HPDE6-E6E7 (cell line): ENCODE data around the gene TIGD4.
A peak's percentile ranks its signal among the peaks of the same experiment; 100 is the strongest.

Experiments
- DNase-seq: peaks from one replicate; pipeline ENCODE4 v3.0.0; 2011; ENCODE audit warnings: missing footprints; ENCODE audit errors: extremely low spot score

TIGD4 gene

DNA sequence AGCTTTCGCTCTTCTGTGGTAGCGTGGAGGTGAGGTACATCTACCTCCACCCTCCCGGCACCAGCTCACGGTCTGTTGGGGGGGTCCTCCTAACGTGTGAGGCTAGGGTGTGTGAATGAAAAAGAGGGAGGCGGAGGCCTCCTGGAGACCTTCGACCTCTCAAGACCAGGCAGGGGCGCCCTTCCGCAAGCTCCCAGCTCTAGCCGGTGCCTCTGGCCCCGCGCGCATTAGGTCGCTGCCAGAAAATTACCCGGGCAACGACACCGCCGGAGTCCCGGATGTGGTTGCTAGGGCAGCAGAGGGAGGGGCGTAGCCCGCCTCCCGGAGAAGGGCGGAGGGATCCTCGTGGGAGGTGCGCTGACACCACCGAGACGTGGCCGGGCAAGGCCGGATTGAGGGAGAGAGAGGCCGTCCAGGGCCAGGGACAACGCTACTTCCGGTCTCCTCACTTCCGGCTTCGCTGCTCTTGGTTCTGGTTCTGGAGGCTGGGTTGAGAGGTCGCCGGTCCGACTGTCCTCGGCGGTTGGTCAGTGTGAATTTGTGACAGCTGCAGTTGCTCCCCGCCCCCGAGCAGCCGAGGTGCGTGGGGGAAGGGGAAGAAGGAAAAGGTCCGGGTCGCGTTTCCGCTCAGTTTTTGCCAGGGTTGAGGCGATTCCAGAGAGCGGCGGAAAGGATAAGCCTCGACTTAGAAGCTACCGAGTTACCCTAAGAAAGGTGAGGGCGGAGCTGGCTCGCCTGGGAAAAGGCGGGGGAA, at the start of gene TIGD4, which contains the start of gene ARFIP1:
TIGD4 (minus strand) TSS at position 218 of the 754 bp plus-strand sequence. CDS start 8,726 bp downstream, outside the sequence.
ARFIP1 (plus strand) TSS at position 442 of the 754 bp plus-strand sequence. CDS start 49,680 bp downstream, outside the sequence.
- peak; percentile 98 for DNase-seq

- no peak for DNase-seq
These were observed 48.6 kb upstream of the TIGD4 start for GRCh38 chr4:152828122-152828521.

GRCh38 chr4:152825336-152825735, 45.8 kb upstream of the TIGD4 start:
- DNase-seq = no peak

DNA sequence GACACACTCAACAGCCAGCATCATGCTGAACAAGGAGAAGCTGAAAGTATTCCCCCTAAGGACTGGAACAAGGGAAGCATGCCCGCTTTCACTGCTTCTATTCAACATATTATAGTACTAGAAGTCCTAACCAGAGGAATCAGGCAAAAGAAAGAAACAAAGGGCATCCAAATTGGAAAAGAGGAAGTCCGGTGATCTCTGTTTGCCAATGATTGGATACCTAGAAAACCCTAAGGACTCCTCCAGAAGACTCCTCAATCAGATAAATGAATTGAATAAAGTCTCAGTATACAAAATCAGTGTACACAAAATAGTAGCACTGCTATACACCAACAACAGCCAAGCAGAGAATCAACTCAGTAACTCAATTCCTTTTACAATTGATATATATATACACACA, 45.0 kb upstream of the TIGD4 start:
- no peak for DNase-seq

- no peak for DNase-seq
These were observed 42.8 kb upstream of the TIGD4 start for GRCh38 chr4:152822323-152822722.

DNA sequence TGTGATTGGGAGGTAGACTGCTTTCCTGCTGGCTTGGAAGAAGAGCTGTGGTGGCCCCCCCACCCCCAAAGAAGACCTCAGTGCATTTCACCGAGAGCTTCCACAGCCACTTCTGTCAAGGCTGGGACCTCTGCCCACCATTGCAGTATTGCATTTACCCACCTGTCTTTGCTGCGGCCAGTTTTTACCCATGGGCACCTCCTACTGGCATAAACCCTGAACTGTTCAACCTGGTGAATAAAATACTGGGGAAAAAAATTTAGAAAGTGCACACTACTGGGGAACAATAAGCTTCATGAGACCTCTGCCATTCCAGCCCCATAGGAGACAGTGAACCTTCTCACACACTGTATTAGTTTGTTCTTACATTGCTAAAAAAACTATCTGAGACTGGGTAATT, 40.5 kb upstream of the TIGD4 start:
- DNase-seq = no peak

DNA sequence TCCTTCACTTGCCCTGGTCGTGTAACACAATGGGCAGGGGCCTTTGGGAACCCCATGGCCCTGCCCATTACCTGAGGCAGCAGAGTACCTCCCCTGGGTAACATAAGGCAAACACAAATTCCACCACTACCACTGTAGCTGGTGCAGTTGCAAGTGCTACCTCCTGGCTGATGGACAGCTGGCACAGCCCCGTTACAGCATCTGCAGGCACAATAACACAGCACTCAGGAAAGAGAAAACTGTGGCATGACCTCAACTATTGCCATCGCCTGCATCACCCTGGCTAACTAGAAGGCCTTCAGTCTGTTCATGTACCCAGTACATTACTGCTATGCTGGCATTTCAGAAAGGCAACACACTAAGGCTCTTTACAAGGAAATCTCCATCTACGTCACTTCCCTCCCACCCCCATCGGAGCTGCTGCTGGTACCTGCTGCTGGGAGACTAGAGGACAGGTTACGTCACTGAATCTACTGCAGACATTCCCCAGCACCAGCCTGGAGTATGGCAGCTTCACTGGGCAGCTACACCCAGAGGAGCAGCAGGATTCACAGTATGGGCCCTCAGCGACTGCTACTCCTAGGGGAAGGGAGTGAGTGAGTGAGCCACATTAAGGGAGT, 39.6 kb upstream of the TIGD4 start:
- no peak for DNase-seq

DNA sequence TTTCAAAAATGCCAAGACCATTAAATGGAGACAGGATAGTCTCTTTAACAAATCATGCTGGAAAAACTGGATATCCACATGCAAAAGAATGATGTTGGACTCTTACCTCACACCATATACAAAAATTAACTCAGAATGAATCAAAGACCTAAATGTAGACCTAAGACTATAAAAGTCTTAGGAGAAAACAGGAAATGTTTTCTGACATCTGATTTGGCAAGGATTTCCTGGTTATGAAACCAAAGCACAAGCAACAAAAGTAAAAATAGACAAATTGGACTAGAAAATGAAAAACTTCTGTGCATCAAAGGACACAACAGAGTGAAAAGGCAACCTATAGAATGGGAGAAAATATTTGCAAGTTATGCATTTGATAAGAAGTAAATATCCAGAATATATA, 37.8 kb upstream of the TIGD4 start:
- no peak for DNase-seq

- DNase-seq = no peak
These were observed 35.5 kb upstream of the TIGD4 start for GRCh38 chr4:152815078-152815477.

DNA sequence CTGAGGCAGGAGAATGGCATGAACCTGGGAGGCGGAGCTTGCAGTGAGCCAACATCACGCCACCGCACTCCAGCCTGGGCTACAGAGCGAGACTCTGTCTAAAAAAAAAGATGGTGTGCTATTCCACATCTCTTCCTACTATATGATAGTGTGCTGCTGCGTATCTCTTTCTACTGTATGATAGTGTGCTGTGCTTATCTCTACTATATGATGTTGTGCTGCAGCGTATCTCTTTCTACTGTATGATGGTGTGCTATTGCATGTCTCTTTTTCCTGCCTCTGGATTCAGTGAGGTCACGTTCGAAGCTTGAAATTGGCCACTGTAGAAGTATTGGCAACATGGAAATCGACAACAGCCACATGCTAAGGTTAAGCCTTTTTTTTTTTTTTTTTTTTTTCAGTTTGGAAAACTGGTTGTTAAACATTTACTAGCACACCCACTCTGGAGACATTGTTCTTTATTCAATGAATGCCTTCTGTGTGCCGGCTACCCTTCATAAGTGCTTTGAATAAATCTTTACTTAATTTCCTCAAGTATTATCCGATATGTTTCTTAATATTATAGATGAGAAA, 31.3 kb upstream of the TIGD4 start:
- no peak for DNase-seq

GRCh38 chr4:152808670-152809069, 29.1 kb upstream of the TIGD4 start:
- no peak for DNase-seq

DNA sequence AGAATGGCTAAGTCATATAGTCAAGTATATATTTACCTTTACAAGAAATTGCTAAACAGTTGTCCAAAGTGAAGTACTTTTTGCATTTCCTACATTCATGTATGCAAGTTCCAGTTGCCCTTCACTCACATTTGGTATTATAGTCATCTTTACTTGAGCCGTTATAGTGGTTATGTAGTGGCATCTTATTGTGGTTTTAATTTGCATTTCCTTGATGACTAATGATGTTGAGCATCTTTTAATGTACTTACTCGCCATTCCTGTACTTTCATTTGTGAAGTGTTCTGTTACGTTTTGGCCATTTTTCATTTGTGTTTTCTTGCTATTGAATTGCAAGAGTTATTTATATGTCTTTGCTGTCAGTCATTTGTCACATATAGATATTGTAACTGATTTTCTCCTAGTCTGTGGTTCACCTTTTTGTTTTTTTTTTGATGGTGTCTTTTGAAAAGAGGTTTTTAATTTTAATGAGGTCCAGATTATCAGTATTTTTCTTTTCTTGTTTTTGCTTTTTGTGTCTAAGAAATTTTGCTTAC, 27.8 kb upstream of the TIGD4 start:
- DNase-seq = no peak

DNA sequence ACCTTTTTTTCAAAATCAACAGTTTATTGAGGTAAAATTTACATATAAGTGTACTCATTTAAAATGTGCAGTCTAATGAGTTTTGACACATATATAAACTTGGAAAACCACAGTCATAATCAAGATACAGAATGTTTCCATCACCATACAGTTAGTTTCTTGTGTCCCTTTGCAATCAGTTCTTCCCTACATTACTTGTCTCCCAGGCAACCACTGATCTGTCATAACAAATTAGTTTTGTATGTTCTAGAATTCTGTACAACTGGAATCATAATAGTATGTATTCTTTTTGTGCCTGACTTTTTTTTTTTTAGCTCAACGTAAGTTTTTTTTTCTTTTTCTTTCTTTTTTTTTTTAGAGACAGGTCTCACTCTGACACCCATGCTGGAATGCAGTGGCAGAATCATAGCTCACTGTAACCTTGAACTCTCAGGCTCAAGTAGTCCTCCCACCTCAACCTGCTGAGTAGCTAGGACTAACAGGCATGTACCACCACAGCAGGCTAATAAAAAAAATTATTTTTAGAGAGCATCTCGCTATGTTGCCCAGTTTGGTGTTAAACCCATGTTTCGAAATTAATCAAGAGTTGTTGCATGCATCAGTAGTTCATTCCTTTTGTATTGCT, 27.1 kb upstream of the TIGD4 start:
- DNase-seq = no peak

DNA sequence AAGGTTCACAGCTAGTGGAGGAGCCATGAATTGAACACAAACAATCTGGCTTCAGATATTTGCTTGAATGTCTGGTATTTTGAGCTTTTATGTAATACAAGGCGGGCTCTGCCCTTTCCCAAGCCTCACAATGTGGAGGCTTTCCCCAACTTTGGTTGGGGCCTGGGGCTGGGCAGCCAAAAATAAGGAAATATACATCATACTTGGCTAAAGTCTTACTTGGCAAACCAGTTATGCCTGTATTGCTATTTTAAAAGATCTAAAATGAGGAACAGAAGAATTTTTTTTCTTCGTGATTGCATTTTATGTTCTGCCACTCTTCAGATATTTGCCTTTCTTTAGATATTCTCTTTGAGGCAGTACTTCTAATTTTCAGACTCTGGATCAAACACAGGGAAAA, 26.3 kb upstream of the TIGD4 start:
- DNase-seq = no peak

- no peak for DNase-seq
These were observed 25.6 kb upstream of the TIGD4 start for GRCh38 chr4:152805071-152805650.

GRCh38 chr4:152803541-152803940, 24.0 kb upstream of the TIGD4 start:
- no peak for DNase-seq

DNA sequence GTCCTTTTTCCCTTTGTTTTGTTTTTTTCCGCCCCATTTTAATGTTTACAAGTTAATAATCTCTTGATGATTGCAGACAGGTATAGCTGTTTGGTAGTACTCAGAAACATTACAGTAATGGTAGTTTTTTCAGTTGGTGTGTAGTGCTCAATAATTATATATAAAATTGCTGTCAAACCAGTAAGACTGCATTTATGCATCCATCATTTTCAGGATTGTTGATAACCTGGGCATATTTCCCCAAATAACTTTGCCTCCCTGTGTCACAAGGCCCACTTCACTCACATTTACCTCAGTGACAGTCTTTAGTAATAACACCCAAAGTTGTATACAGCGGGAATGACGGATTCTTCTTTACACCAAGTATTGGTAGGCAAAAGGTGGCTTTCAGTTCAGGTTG, 16.4 kb upstream of the TIGD4 start:
- DNase-seq = no peak

DNA sequence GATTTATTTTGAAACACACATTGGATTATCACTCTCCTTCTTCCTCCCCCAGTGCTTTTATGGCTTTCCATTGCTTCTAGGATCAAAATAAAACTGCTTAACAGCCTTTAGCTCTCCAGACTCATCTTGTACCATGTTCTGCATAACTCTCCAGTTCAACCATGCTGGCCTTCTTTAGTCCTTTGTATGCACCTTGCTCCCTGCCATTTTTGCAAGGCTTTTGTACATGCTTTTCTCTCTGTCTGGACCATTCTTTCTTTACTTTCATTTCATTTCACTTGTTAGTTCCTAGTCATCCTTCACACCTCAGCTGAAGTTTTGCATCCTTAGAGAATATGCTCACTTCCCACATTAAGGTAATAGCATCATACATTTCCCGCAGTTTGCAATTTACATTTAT, 7.1 kb upstream of the TIGD4 start:
- no peak for DNase-seq

DNA sequence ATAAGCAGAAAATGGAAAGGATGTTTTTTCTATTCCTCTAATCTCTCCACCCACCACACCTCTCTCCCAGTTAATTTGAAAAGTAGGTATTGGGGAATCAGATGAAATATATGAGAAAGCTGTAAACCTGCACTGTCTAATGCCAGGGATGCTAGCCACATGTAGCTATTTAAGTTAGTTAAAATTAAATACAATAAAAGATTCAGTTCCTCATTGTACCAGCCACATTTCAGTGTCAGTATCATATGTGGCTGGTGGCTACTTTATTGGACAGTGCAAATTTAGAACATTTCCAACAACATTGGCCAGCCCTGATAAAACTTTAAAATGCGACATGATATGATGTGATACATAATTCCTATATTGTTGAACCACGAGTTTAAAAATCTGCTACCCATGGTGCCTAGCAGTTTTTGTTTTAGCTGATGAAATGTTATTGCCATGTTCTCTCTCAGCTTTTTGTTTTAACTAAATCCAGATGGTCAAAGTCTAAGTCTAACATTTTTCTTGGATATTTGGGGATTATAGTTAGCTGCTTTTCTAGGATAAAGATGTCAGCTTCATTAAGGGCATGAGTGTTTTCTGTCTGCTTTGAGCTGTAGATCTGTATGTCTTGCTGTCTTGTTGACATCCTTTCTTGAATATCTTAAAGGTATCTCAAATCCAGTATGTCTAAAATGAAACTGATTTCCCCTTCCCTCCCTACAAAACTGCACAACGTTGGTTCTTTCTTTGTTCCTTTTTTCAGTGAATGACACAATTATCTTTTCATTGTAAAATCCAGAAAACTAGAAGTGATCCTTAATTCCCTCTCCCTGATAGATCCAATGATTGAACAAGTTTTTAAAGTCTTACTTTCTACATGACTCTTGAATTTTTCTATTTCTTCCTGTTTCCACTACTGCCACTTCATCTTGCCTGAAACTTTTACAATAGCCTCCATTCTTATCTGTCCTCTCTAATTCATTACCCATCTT, 6.4 kb upstream of the TIGD4 start:
- no peak for DNase-seq

DNA sequence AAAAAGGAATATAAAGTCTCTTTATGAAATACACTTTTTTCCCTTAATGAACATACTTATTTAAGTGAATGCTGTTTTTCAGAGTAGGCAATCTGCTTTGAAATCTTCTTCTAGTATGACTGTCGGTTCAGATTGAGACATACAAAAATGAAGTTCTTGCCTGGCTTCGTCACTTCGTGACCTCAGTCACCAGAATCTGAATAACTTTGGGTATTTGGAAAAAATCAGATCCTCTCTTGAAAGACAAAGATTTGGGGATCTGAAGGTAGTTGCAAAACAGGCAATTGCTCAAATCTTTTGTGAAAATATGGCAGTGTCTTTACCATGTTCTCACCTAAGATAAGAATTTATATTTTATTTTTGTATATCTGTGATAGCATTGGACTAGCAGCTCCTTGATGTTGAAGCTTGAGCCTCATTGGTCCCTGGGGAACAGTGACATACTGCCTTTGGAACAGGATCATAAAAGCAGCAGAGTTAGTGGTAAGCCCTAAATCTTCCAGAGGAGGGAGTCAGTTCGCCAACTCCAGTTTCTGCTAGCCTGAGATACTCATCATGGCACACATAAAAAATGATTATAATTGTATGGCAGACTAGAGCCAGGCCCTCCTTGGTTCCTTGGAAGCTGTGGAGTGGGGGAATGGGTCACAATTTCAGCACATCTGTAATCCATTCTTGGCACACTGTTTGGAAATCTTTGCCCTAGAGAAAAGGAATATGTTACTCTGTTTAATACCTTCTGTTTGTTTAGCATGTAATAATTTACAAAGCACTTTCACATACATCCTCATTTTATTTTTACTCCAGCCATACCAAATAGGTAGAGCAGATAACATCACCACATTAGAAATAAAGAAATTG, 5.2 kb upstream of the TIGD4 start:
- DNase-seq = no peak
